NCI-H1694 (cell line): ENCODE measurements around the gene TTC6.

Experiments used
- DNase-seq: peaks from one replicate; lab custom pipeline; 2025; lab: John Stamatoyannopoulos, UW

The TTC6 gene

DNA sequence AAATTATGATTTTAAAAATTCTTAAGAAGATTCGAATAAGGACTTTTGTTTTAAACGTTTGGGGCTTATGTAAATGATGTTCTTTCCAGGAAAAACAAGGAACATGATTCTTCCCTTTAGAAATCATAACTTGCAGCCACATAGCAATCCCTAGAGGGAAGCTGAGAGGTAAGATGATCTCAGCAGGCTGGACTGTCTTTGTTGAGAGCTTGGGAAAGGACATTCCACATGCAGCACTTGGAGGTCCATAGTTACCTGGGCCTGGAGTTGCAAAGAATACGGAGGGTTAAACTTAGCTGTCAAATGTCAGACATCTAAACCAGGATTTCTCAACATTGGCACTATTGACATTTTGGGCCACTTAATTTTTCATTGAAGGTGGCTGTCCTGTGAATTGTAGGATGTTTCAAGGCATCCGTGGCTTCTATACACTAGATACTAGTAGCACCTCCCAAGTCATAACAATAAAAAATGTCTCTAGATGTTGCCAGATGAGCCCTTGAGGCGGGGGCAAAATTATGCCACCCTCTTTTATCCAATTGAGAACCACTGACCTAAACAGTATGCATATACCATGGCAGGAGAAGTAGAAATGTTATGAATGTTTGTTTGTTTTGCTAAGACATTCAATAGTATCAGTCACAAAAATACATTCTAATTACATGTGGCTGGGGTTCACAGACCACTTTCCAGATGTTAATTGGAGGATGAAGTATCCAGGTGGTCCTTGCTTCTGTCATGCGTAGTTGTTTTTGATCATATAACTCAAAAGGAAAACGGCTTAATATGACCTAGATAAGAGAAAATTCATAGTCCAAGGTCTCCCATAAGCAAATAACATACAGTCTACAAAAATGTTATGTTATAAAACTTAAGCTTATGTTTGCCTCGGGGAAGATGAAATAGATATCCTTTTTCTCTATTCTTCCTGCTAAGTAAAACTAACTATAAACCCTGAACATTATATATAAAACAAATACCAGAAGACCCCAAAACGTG is 30.5 kb downstream of the TTC6 start:
- no peak for DNase-seq

DNA sequence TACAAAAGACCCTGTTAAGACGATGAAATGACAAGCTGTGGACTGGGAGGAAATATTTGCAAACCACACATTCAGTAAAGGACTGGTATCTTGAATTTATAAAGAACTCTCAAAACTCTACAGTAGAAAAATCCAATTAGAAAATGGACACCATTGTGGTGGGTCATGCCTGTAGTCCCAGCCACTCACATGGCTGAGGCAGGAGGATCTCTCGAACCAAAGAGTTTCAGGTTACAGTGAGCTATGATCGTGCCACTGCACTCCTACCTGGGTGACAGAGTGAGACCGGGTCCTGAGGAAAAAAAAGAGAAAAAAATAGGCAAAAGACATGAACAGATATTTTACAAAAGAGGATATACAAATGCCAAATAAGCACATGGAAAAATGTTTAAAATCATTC is 41.9 kb downstream of the TTC6 start:
- DNase-seq, result no peak

DNA sequence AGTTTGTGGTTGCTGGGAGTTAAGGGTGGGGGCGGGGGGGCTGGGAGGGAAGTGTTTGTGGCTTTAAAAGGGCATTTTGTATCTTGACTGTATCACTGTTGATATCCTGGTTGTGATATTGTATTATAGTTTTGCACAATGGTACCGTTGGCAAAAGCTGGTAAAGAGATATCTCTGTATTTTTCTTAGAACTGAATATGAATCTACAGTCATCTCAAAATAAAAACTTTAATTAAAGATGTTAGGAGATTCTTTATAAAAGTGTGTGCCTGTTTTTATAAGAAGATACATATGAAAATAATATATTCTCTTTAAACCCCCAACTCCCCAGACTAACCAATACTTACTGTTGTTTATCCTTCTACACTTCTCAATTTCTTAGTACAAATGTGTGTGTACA is 43.2 kb downstream of the TTC6 start:
- DNase-seq, result no peak

GRCh38 chr14:37641117-37641516 is 45.7 kb downstream of the TTC6 start:
- DNase-seq, result no peak

GRCh38 chr14:37642125-37642524 is 46.7 kb downstream of the TTC6 start:
- no peak for DNase-seq

DNA sequence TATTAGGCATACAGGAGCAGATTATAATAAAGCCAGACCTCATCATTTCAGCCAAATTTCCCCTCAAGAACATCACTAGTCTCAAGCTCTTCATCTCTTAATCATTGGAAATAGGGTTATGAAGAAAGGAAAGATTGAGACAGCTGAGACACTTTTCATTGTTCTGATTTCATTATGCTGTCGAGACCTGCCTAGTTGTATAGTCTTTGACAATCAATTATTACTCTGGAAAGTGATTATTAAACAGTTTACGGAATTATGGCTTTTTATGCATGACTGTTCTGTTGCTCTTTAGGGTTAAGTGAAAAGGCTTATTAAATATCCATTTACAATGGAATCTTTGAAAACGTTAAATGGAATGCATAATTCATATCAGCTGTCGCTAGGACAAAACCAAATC is 48.3 kb downstream of the TTC6 start:
- DNase-seq, result no peak
